ENCODE results near the gene GALNT16.

DNA sequence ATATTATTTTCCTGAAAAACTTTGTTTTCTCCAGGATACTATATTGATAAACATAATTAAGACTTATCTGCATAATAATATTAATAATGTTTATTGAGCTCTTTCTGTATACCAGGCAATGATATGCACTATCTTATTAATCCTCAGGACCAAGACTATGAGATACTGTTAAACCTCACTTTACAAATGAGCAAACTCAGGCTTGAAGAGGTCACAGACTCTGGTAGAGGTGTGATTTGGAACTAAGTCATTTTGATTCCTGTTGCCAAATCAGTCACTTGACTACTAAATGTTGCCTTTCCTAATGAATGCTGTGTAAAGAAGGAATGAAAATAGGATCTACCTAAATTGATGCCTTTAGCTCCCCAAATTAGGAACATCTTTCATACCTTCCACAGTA, 145.8 kb downstream of the GALNT16 start:
- TF ChIP-seq, protein P1, sequence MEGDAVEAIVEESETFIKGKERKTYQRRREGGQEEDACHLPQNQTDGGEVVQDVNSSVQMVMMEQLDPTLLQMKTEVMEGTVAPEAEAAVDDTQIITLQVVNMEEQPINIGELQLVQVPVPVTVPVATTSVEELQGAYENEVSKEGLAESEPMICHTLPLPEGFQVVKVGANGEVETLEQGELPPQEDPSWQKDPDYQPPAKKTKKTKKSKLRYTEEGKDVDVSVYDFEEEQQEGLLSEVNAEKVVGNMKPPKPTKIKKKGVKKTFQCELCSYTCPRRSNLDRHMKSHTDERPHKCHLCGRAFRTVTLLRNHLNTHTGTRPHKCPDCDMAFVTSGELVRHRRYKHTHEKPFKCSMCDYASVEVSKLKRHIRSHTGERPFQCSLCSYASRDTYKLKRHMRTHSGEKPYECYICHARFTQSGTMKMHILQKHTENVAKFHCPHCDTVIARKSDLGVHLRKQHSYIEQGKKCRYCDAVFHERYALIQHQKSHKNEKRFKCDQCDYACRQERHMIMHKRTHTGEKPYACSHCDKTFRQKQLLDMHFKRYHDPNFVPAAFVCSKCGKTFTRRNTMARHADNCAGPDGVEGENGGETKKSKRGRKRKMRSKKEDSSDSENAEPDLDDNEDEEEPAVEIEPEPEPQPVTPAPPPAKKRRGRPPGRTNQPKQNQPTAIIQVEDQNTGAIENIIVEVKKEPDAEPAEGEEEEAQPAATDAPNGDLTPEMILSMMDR (IDR thresholded peaks at IDR 0.05): no peak
- no peak for TF ChIP-seq POLR2A (IDR thresholded peaks at IDR 0.05)
